HPDE6-E6E7 (cell line): Measurements from ENCODE around the gene CRHR2.
"Not testable (repeated sequence)": the region's sequence is repeated elsewhere in the genome, so short reads cannot be mapped to it uniquely, and the experiment has no call there.

Experiments
- DNase-seq: peaks from one replicate; pipeline ENCODE4 v3.0.0; 2011; ENCODE audit warnings: missing footprints; ENCODE audit errors: extremely low spot score

Gene CRHR2

GRCh38 chr7:30682212-30683083 lies at the start of gene CRHR2:
TSS of gene CRHR2 (minus strand) at chr7:30682456. CDS start at chr7:30682280, 176 bp downstream.
- no peak for DNase-seq

- DNase-seq = no peak
Measured at GRCh38 chr7:30731581-30731980, 49.3 kb upstream of the CRHR2 start.

GRCh38 chr7:30730996-30731395 lies 48.7 kb upstream of the CRHR2 start:
- DNase-seq = no peak

GRCh38 chr7:30730097-30730496 lies 47.8 kb upstream of the CRHR2 start:
- DNase-seq = no peak

GRCh38 chr7:30729642-30730041 lies 47.4 kb upstream of the CRHR2 start:
- DNase-seq = no peak

GRCh38 chr7:30728591-30729100 lies 46.4 kb upstream of the CRHR2 start:
- no peak for DNase-seq

GRCh38 chr7:30727061-30727945 lies 45.0 kb upstream of the CRHR2 start:
- no peak for DNase-seq

- no peak for DNase-seq
Measured at GRCh38 chr7:30726296-30727006, 44.2 kb upstream of the CRHR2 start.

- no peak for DNase-seq
Measured at GRCh38 chr7:30723776-30724175, 41.5 kb upstream of the CRHR2 start.

GRCh38 chr7:30722671-30723070 lies 40.4 kb upstream of the CRHR2 start:
- no peak for DNase-seq

- no peak for DNase-seq
Measured at GRCh38 chr7:30722187-30722586, 39.9 kb upstream of the CRHR2 start.

GRCh38 chr7:30721211-30721610 lies 39.0 kb upstream of the CRHR2 start:
- DNase-seq = no peak

GRCh38 chr7:30719434-30719833 lies 37.2 kb upstream of the CRHR2 start:
- not testable (repeated sequence) for DNase-seq

GRCh38 chr7:30717181-30717580 lies 34.9 kb upstream of the CRHR2 start:
- peak; percentile 38 for DNase-seq

GRCh38 chr7:30714129-30714528 lies 31.9 kb upstream of the CRHR2 start:
- no peak for DNase-seq

- no peak for DNase-seq
Measured at GRCh38 chr7:30713392-30713791, 31.1 kb upstream of the CRHR2 start.

- no peak for DNase-seq
Measured at GRCh38 chr7:30710669-30711068, 28.4 kb upstream of the CRHR2 start.

GRCh38 chr7:30709549-30709948 lies 27.3 kb upstream of the CRHR2 start:
- no peak for DNase-seq

- no peak for DNase-seq
Measured at GRCh38 chr7:30708983-30709382, 26.7 kb upstream of the CRHR2 start.

- no peak for DNase-seq
Measured at GRCh38 chr7:30708412-30708811, 26.2 kb upstream of the CRHR2 start.

- no peak for DNase-seq
Measured at GRCh38 chr7:30707391-30708357, 25.4 kb upstream of the CRHR2 start.
